Tibial nerve (tissue), 4 donors: ENCODE data around the gene SARNP. TPM values are rescaled to one million over a fixed set of nuclear protein-coding genes. Genes with fewer than 3 reads are reported as not detected.

Experiments
- DNase-seq, 2 donors: peaks; one replicate each; pipeline ENCODE4 v3.0.0-alpha.2; 2019; ENCODE audit warnings: low spot score in 2 of 2
- H3K27ac ChIP-seq, 4 donors: fragments of 200-600 bp; sonication (generic) in 3 of 4; one replicate each; pipeline ENCODE4 v1.5.1; 2017 to 2019; ENCODE audit warnings: mild to moderate bottlenecking in 1 of 4
- H3K27me3 ChIP-seq, 2 donors: fragments of 200-600 bp; sonication (generic) in 1 of 2; one replicate each; pipeline versions ENCODE4 v1.5.1 to v1.6.0; 2017 to 2019
- H3K36me3 ChIP-seq, 3 donors: fragments of 200-600 bp; sonication (generic); one replicate each; pipeline ENCODE4 v1.5.1; 2018 to 2019
- H3K4me1 ChIP-seq, 4 donors: fragments of 200-600 bp; sonication (generic) in 3 of 4; one replicate each; pipeline ENCODE4 v1.5.1; 2017 to 2019
- H3K4me3 ChIP-seq, 4 donors: fragments of 200-600 bp; sonication (generic) in 3 of 4; one replicate each; pipeline ENCODE4 v1.5.1; 2017 to 2019; ENCODE audit warnings: mild to moderate bottlenecking in 1 of 4, moderate library complexity in 1 of 4
- H3K9me3 ChIP-seq, 4 donors: fragments of 200-600 bp; sonication (generic) in 3 of 4; one replicate each; pipeline ENCODE4 v1.5.1; 2017 to 2019
- EP300 ChIP-seq, 2 donors: sonication (generic); formaldehyde crosslinking; IDR thresholded peaks; one replicate each; pipeline ENCODE4 v1.6.1; 2017; ENCODE audit warnings: antibody characterized with exemption in 2 of 2, mild to moderate bottlenecking in 1 of 2
- POLR2A ChIP-seq, 2 donors: fragments of 450-650 bp; IDR thresholded peaks; one replicate each; pipeline ENCODE4 v1.6.1; 2017; ENCODE audit warnings: antibody characterized with exemption in 2 of 2, mild to moderate bottlenecking in 2 of 2, moderate library complexity in 2 of 2
- WGBS, 2 donors: methylation state at CpG; one replicate each; pipeline ENCODE4 v1.1.5; 2018; 5-methylcytosine and 5-hydroxymethylcytosine counted together
- total RNA-seq, 4 donors: library from RNA; depleted of rRNA; stranded (reverse); fragments of >200 nt; gene quantifications; one replicate each; pipeline ENCODE4 v1.1.0, GENCODE V29; 2016
- TF ChIP-seq, protein P1 (sequence below), 5 experiments: fragments of 200-600 bp in 3 of 5; fragments of 450-650 bp in 2 of 5; sonication (generic) in 3 of 5; IDR thresholded peaks; one replicate each; pipeline ENCODE4 v1.5.1; 2016 to 2019; ENCODE audit warnings: antibody characterized with exemption in 5 of 5, mild to moderate bottlenecking in 3 of 5, moderate library complexity in 2 of 5

SARNP gene
- total RNA-seq, 4 donors from 2014 or later: 33.3 to 62.8 (median 52.8) TPM

- Histone ChIP-seq H3K4me1 (peaks cover 8 to 72% (median 17%) of the 10 kb centered on the region in 4 donors), H3K9me3 (no peaks in the 10 kb centered on the region), H3K36me3 (peaks cover 0 to 32% (median 4%) of the 10 kb centered on the region in 3 donors), H3K4me3 (no peak overlapping the region), H3K27me3 (peaks cover 0 to 3% of the 10 kb centered on the region in 2 donors), H3K27ac (no peak overlapping the region)
- TF ChIP-seq, protein P1, sequence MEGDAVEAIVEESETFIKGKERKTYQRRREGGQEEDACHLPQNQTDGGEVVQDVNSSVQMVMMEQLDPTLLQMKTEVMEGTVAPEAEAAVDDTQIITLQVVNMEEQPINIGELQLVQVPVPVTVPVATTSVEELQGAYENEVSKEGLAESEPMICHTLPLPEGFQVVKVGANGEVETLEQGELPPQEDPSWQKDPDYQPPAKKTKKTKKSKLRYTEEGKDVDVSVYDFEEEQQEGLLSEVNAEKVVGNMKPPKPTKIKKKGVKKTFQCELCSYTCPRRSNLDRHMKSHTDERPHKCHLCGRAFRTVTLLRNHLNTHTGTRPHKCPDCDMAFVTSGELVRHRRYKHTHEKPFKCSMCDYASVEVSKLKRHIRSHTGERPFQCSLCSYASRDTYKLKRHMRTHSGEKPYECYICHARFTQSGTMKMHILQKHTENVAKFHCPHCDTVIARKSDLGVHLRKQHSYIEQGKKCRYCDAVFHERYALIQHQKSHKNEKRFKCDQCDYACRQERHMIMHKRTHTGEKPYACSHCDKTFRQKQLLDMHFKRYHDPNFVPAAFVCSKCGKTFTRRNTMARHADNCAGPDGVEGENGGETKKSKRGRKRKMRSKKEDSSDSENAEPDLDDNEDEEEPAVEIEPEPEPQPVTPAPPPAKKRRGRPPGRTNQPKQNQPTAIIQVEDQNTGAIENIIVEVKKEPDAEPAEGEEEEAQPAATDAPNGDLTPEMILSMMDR (IDR thresholded peaks at IDR 0.05): no peak
- TF ChIP-seq POLR2A (IDR thresholded peaks at IDR 0.05): no peak
- no peak for TF ChIP-seq EP300 (IDR thresholded peaks at IDR 0.05)
- no peak for DNase-seq
- 80% methylated on average over 12 of the region's 12 CpGs for WGBS, 2 donors
These were observed 2.1 kb downstream of the SARNP start for GRCh38 chr12:55815473-55815872.

DNA sequence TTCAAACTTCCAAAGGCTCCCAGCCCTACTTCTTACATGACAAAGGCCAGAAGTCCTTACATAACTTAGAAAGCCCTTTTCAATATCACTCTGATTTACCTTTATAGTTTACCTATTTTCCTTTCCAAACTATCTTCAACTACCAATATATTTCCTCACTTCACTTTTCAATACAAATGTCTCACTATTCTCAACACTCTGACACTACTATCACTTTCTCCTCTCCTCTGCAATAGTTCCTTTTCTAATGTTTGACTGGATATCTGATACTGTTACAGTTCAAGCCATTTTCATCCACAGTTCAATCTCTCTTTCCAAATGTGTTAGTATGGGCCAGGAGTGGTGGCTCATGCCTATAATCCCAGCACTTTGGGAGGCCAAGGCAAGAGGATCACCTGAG, 3.3 kb downstream of the SARNP start:
- DNase-seq: no peak
- Histone ChIP-seq H3K4me1 (peaks cover 8 to 74% (median 17%) of the 10 kb centered on the region in 4 donors), H3K27ac (no peak overlapping the region), H3K9me3 (no peaks in the 10 kb centered on the region), H3K36me3 (peaks cover 0 to 25% (median 0%) of the 10 kb centered on the region in 3 donors), H3K27me3 (peaks cover 0 to 1% of the 10 kb centered on the region in 2 donors), H3K4me3 (no peak overlapping the region)
- no peak for TF ChIP-seq POLR2A (IDR thresholded peaks at IDR 0.05)
- no peak for TF ChIP-seq EP300 (IDR thresholded peaks at IDR 0.05)
- TF ChIP-seq, protein P1 (IDR thresholded peaks at IDR 0.05): no peak

- no peak for DNase-seq
- no peaks in the 10 kb centered on the region for H3K9me3 ChIP-seq
- H3K4me1 ChIP-seq: peaks cover 5 to 63% (median 11%) of the 10 kb centered on the region in 4 donors
- WGBS, 2 donors: 22 to 24% methylated on average over 1 of the region's 1 CpG
- no peak overlapping the region for H3K27ac ChIP-seq
- peaks cover 0 to 36% (median 0%) of the 10 kb centered on the region in 3 donors for H3K36me3 ChIP-seq
- TF ChIP-seq EP300 (IDR thresholded peaks at IDR 0.05) (no peak), POLR2A (IDR thresholded peaks at IDR 0.05) (no peak)
- TF ChIP-seq, protein P1 (IDR thresholded peaks at IDR 0.05): no peak
- H3K27me3 ChIP-seq: no peaks in the 10 kb centered on the region
- no peak overlapping the region for H3K4me3 ChIP-seq
These were observed 5.4 kb downstream of the SARNP start for GRCh38 chr12:55812088-55812487.

GRCh38 chr12:55809274-55809673, 8.2 kb downstream of the SARNP start:
- no peaks in the 10 kb centered on the region for H3K9me3 ChIP-seq
- H3K27ac ChIP-seq: no peak overlapping the region
- WGBS, 2 donors: 79 to 80% methylated on average over 5 of the region's 5 CpGs
- H3K4me3 ChIP-seq: no peak overlapping the region
- no peak for DNase-seq
- H3K27me3 ChIP-seq: no peaks in the 10 kb centered on the region
- H3K4me1 ChIP-seq: peaks cover 0 to 44% (median 0%) of the 10 kb centered on the region in 4 donors
- TF ChIP-seq POLR2A (IDR thresholded peaks at IDR 0.05) (no peak), EP300 (IDR thresholded peaks at IDR 0.05) (no peak)
- TF ChIP-seq, protein P1 (IDR thresholded peaks at IDR 0.05): no peak
- peaks cover 0 to 40% (median 0%) of the 10 kb centered on the region in 3 donors for H3K36me3 ChIP-seq

- Histone ChIP-seq H3K4me1 (peaks cover 0 to 26% (median 0%) of the 10 kb centered on the region in 4 donors), H3K4me3 (no peak overlapping the region), H3K27ac (no peak overlapping the region), H3K9me3 (no peaks in the 10 kb centered on the region), H3K27me3 (no peaks in the 10 kb centered on the region), H3K36me3 (peaks cover 0 to 47% (median 5%) of the 10 kb centered on the region in 3 donors)
- no peak for DNase-seq
- TF ChIP-seq, protein P1 (IDR thresholded peaks at IDR 0.05): no peak
- no peak for TF ChIP-seq POLR2A (IDR thresholded peaks at IDR 0.05)
- TF ChIP-seq EP300 (IDR thresholded peaks at IDR 0.05): no peak
- WGBS, 2 donors: 92 to 93% methylated on average over 8 of the region's 8 CpGs
These were observed 10.5 kb downstream of the SARNP start for GRCh38 chr12:55806982-55807381.
